Loucy (cell line): Measurements from ENCODE around the gene PRDM10.

Experiments
- H2AFZ ChIP-seq: fragments of 200-600 bp; sonication (generic); 2 replicates; pipeline ENCODE4 v1.6.0; 2016; ENCODE audit warnings: antibody characterized with exemption, mild to moderate bottlenecking, low read length, moderate library complexity
- H3F3A ChIP-seq: fragments of 200-600 bp; 2 replicates; pipeline ENCODE4 v1.6.0; 2016; ENCODE audit warnings: antibody characterized with exemption, low read depth, mild to moderate bottlenecking
- H3K27me3 ChIP-seq: fragments of 200-600 bp; sonication (generic); 2 replicates; pipeline ENCODE4 v1.6.1; 2014; ENCODE audit warnings: low read length, mild to moderate bottlenecking; ENCODE audit not compliant: insufficient read depth, poor library complexity, severe bottlenecking
- H3K36me3 ChIP-seq: fragments of 200-600 bp; sonication (generic); 2 replicates; pipeline ENCODE4 v1.6.1; 2016; ENCODE audit warnings: low read length; ENCODE audit not compliant: insufficient read depth
- H3K4me1 ChIP-seq: fragments of 200-600 bp; sonication (generic); 2 replicates; pipeline ENCODE4 v1.5.1; 2014; ENCODE audit warnings: low read length, mild to moderate bottlenecking; ENCODE audit not compliant: insufficient read depth, poor library complexity, severe bottlenecking
- H3K4me2 ChIP-seq: fragments of 200-600 bp; sonication (generic); 2 replicates; pipeline ENCODE4 v1.6.0; 2014; ENCODE audit warnings: antibody characterized with exemption, low read length, low read depth, mild to moderate bottlenecking; ENCODE audit not compliant: poor library complexity, severe bottlenecking
- H3K4me3 ChIP-seq: fragments of 200-600 bp; sonication (generic); 2 replicates; pipeline ENCODE4 v1.5.1; 2014; ENCODE audit warnings: low read length, mild to moderate bottlenecking, mixed read lengths; ENCODE audit not compliant: poor library complexity, severe bottlenecking
- H3K79me2 ChIP-seq: fragments of 200-600 bp; sonication (generic); 2 replicates; pipeline ENCODE4 v1.6.1; 2014; ENCODE audit warnings: low read length; ENCODE audit not compliant: insufficient read depth
- H3K9ac ChIP-seq: fragments of 200-600 bp; sonication (generic); 2 replicates; pipeline ENCODE4 v1.6.0; 2014; ENCODE audit warnings: mild to moderate bottlenecking, low read depth, low read length, moderate library complexity; ENCODE audit not compliant: poor library complexity, severe bottlenecking
- H3K9me2 ChIP-seq: fragments of 200-600 bp; sonication (generic); replicated peaks from 2 replicates; pipeline ENCODE4 v1.6.1; 2016; ENCODE audit warnings: low read depth, low read length, mixed read lengths
- H3K9me3 ChIP-seq: fragments of 200-600 bp; sonication (generic); 2 replicates; pipeline ENCODE4 v1.6.1; 2014; ENCODE audit warnings: mild to moderate bottlenecking, antibody characterized with exemption, low read length, low read depth; ENCODE audit not compliant: insufficient read depth
- H4K20me1 ChIP-seq: fragments of 200-600 bp; sonication (generic); 2 replicates; pipeline ENCODE4 v1.6.0; 2014; ENCODE audit warnings: antibody characterized with exemption, low read length, mild to moderate bottlenecking; ENCODE audit not compliant: insufficient read depth, poor library complexity, severe bottlenecking
- EZH2phosphoT487 ChIP-seq: fragments of 200-600 bp; IDR thresholded peaks from 2 replicates; pipeline ENCODE4 v1.6.1; 2018; ENCODE audit warnings: antibody characterized with exemption, mild to moderate bottlenecking, moderate library complexity, borderline replicate concordance
- TF ChIP-seq, protein P1 (sequence below): fragments of 200-600 bp; sonication (generic); conservative IDR thresholded peaks from 2 replicates; pipeline ENCODE4 v1.5.1; 2014; ENCODE audit warnings: mild to moderate bottlenecking, antibody characterized with exemption, low read length

PRDM10 gene

GRCh38 chr11:129854232-129854805 lies 148.3 kb downstream of the PRDM10 start:
- Histone ChIP-seq H3K4me1 (peaks cover 13% of the 10 kb centered on the region), H3K27me3 (no peaks in the 10 kb centered on the region), H3K4me2 (no peak overlapping the region), H3K36me3 (no peaks in the 10 kb centered on the region), H3K4me3 (no peak overlapping the region), H3K9me2 (no peaks in the 10 kb centered on the region), H3K9me3 (no peaks in the 10 kb centered on the region), H2AFZ (no peak overlapping the region), H4K20me1 (no peaks in the 10 kb centered on the region), H3K9ac (no peak overlapping the region), H3K79me2 (no peaks in the 10 kb centered on the region), H3F3A (no peaks in the 10 kb centered on the region)
- TF ChIP-seq EZH2phosphoT487: no peak
- TF ChIP-seq, protein P1, sequence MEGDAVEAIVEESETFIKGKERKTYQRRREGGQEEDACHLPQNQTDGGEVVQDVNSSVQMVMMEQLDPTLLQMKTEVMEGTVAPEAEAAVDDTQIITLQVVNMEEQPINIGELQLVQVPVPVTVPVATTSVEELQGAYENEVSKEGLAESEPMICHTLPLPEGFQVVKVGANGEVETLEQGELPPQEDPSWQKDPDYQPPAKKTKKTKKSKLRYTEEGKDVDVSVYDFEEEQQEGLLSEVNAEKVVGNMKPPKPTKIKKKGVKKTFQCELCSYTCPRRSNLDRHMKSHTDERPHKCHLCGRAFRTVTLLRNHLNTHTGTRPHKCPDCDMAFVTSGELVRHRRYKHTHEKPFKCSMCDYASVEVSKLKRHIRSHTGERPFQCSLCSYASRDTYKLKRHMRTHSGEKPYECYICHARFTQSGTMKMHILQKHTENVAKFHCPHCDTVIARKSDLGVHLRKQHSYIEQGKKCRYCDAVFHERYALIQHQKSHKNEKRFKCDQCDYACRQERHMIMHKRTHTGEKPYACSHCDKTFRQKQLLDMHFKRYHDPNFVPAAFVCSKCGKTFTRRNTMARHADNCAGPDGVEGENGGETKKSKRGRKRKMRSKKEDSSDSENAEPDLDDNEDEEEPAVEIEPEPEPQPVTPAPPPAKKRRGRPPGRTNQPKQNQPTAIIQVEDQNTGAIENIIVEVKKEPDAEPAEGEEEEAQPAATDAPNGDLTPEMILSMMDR: no peak

DNA sequence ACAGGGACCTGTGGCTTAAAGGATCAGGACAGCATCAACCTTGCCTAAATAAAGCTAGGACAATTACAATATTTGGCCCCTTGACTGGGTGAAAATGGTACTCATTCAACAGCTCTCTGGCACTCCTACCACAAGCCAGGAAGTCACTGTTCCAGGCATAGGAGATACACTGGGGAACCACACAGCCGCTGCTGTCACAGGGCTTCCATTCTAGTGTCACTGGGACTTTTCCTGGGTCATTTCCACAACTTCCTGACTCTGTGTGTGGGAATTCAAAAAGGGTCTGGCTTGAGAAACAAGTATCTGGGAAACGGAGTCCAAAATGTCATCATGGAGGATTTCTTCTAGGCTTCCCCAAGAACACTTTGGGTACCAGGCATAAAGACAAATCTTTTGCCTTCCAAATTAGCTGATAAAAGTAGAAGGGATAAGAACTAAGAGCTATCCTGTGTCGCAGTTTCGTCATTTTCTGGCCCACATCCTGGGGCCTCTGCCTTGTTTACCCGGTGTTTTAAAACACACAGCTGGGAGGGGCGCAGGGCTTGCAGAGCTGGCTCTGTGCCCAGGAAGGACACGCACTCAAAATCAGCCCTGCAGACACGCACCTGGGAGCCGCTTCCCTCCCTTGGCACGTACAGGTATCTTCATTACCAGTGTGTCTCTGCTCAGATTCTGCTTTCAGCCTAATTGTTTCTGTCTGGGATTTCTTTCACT lies 149.0 kb downstream of the PRDM10 start:
- Histone ChIP-seq H3K4me3 (no peak overlapping the region), H3F3A (no peaks in the 10 kb centered on the region), H2AFZ (no peak overlapping the region), H3K9me2 (no peaks in the 10 kb centered on the region), H3K4me2 (no peak overlapping the region), H3K27me3 (no peaks in the 10 kb centered on the region), H3K9me3 (no peaks in the 10 kb centered on the region), H3K36me3 (no peaks in the 10 kb centered on the region), H4K20me1 (no peaks in the 10 kb centered on the region), H3K79me2 (no peaks in the 10 kb centered on the region), H3K9ac (no peak overlapping the region), H3K4me1 (peaks cover 8% of the 10 kb centered on the region)
- TF ChIP-seq EZH2phosphoT487: no peak
- TF ChIP-seq, protein P1: no peak

- H3K9me3 ChIP-seq: no peaks in the 10 kb centered on the region
- H4K20me1 ChIP-seq: no peaks in the 10 kb centered on the region
- no peaks in the 10 kb centered on the region for H3K27me3 ChIP-seq
- no peaks in the 10 kb centered on the region for H3K9me2 ChIP-seq
- H3K9ac ChIP-seq: no peak overlapping the region
- no peaks in the 10 kb centered on the region for H3K36me3 ChIP-seq
- no peaks in the 10 kb centered on the region for H3K79me2 ChIP-seq
- TF ChIP-seq EZH2phosphoT487: no peak
- TF ChIP-seq, protein P1: no peak
- no peak overlapping the region for H2AFZ ChIP-seq
- no peak overlapping the region for H3K4me3 ChIP-seq
- peaks cover 5% of the 10 kb centered on the region for H3K4me1 ChIP-seq
- H3K4me2 ChIP-seq: no peak overlapping the region
- no peaks in the 10 kb centered on the region for H3F3A ChIP-seq
Measured at GRCh38 chr11:129852125-129852740, 150.4 kb downstream of the PRDM10 start.
